Measurements from ENCODE around the gene LCN10. TPM values are rescaled to one million over a fixed set of nuclear protein-coding genes. Genes with fewer than 3 reads are reported as not detected.

The LCN10 gene
- total RNA-seq, 4 donors from 2014 or later, result 3.9 to 16.5 (median 9.9) TPM

GRCh38 chr9:136746621-136747020 is 3.9 kb upstream of the LCN10 start:
- H3K4me3 ChIP-seq, result no peak overlapping the region
- no peak for TF ChIP-seq POLR2AphosphoS5 (IDR thresholded peaks at IDR 0.05)
- TF ChIP-seq EP300 (IDR thresholded peaks at IDR 0.05), result no peak
- no peak for TF ChIP-seq POLR2A (IDR thresholded peaks at IDR 0.05)
- TF ChIP-seq CTCF (IDR thresholded peaks at IDR 0.05), result no peak
- no peak for ATAC-seq
- peaks cover 0 to under 1% (median 0%) of the 10 kb centered on the region in 3 donors for H3K9me3 ChIP-seq
- WGBS, 2 donors (ENCODE audit: low coverage in 1 of 2), result no CpG with 5 or more reads among the region's 18 CpGs
- H3K27me3 ChIP-seq, result peaks cover 48% of the 10 kb centered on the region
- H3K27ac ChIP-seq, result no peak overlapping the region
- peaks cover 0 to 8% (median 0%) of the 10 kb centered on the region in 3 donors for H3K4me1 ChIP-seq
- no peaks in the 10 kb centered on the region for H3K36me3 ChIP-seq

- peaks cover 53% of the 10 kb centered on the region for H3K27me3 ChIP-seq
- peaks cover 0 to 13% (median 0%) of the 10 kb centered on the region in 3 donors for H3K4me1 ChIP-seq
- no peak for TF ChIP-seq POLR2AphosphoS5 (IDR thresholded peaks at IDR 0.05)
- TF ChIP-seq POLR2A (IDR thresholded peaks at IDR 0.05), result no peak
- no peak for TF ChIP-seq EP300 (IDR thresholded peaks at IDR 0.05)
- no peak for TF ChIP-seq CTCF (IDR thresholded peaks at IDR 0.05)
- 78% methylated on average over 3 of the region's 22 CpGs; no CpG with 5 or more reads in 1 of the 2 donors for WGBS, 2 donors (ENCODE audit: low coverage in 1 of 2)
- H3K4me3 ChIP-seq, result no peak overlapping the region
- ATAC-seq, result no peak
- no peaks in the 10 kb centered on the region for H3K9me3 ChIP-seq
- H3K27ac ChIP-seq, result no peak overlapping the region
- no peaks in the 10 kb centered on the region for H3K36me3 ChIP-seq
Measured at GRCh38 chr9:136746155-136746490, 3.4 kb upstream of the LCN10 start.

DNA sequence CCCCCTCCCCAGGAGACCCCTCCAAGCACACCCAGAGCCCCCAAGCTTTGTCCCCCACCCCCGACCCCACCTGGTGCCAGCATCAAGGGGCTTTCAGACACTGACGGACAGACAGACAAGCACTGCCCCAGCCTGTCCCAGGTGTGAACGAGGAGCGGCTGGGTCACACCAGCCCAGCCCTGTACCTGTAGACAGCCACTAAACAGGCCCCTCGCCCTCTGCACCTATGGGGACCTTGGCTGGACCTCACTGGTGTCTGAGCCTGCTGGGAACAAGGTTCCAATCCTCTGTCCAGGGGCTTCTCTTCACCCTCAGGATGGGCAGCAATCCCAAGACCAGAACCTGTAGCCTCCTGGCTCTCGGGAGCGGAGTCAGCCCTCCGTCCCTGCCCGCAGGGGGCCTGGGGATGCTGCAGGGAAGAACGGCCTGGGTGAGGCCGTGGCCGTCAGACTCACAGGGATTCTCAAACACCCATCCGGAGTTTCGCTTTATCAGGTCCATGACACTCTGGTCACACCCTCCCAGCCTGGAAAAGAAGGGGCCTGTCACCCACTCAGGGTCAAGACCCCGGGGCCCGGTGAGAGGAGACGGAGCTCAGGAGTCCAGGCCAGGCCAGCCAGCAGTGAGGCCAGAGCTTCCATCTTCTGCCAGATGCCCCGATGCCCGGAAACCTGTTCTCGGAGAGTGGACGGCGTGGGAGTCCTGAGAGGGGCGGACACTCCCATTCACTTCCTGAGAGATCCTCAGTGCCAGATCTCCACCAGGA is 2.8 kb upstream of the LCN10 start:
- Histone ChIP-seq H3K36me3 (no peaks in the 10 kb centered on the region), H3K4me3 (peak overlapping the region in 1 of 2 donors; percentile 37), H3K9me3 (no peaks in the 10 kb centered on the region), H3K4me1 (peaks cover 0 to 18% (median 0%) of the 10 kb centered on the region in 3 donors), H3K27ac (peak overlapping the region in 3 of 4 donors; percentile 10 to 55 (median 26)), H3K27me3 (peaks cover 58% of the 10 kb centered on the region)
- TF ChIP-seq POLR2AphosphoS5 (IDR thresholded peaks at IDR 0.05), result no peak
- no peak for ATAC-seq
- no CpG with 5 or more reads among the region's 23 CpGs for WGBS, 2 donors (ENCODE audit: low coverage in 1 of 2)

- H3K27ac ChIP-seq, result peak overlapping the region in 1 of 4 donors; percentile 55
- no peak for TF ChIP-seq POLR2A (IDR thresholded peaks at IDR 0.05)
- TF ChIP-seq EP300 (IDR thresholded peaks at IDR 0.05), result no peak
- H3K4me3 ChIP-seq, result peak overlapping the region in 1 of 2 donors; percentile 37
- H3K27me3 ChIP-seq, result peaks cover 66% of the 10 kb centered on the region
- no peak for ATAC-seq
- no peaks in the 10 kb centered on the region for H3K36me3 ChIP-seq
- 86% methylated on average over 5 of the region's 18 CpGs; no CpG with 5 or more reads in 1 of the 2 donors for WGBS, 2 donors (ENCODE audit: low coverage in 1 of 2)
- H3K4me1 ChIP-seq, result peaks cover 0 to 19% (median 0%) of the 10 kb centered on the region in 3 donors
- H3K9me3 ChIP-seq, result no peaks in the 10 kb centered on the region
Measured at GRCh38 chr9:136744773-136745172, 2.0 kb upstream of the LCN10 start.

DNA sequence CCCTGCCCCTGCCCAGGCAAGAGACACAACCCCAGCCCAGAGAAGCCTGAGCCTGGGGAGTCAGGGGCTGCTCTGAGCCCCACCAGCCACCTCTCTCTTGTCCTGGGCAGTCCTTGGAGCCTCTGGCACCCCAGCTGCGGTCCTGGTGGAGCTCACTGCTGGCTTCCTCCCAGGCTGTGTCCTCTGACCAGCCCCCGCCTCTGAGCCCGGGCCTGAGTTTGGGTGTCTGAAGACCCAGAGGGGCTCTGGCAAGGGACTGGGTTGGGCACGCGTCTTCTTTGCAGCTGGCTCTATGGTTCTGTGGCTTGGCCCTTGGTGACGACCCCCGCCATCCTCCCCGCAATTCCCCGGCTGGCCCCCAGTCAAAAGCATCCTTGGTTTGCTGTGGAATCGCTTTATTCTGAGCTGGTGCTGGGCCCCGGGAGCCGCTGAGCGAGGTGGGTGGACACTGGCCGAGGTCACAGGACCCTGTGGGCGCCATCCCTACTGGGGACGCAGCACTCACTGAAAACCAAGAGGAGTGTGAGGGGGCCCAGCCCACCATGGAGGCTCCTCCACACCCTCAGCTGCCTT is 985 bp upstream of the LCN10 start:
- TF ChIP-seq POLR2A (IDR thresholded peaks at IDR 0.05) (no peak), CTCF (IDR thresholded peaks at IDR 0.05) (no peak), EP300 (IDR thresholded peaks at IDR 0.05) (no peak), POLR2AphosphoS5 (IDR thresholded peaks at IDR 0.05) (no peak)
- no peaks in the 10 kb centered on the region for H3K9me3 ChIP-seq
- ATAC-seq, result no peak
- peaks cover 0 to 19% (median 0%) of the 10 kb centered on the region in 3 donors for H3K4me1 ChIP-seq
- H3K27me3 ChIP-seq, result peaks cover 66% of the 10 kb centered on the region
- no CpG with 5 or more reads among the region's 16 CpGs for WGBS, 2 donors (ENCODE audit: low coverage in 1 of 2)
- no peaks in the 10 kb centered on the region for H3K36me3 ChIP-seq
- peak overlapping the region in 1 of 2 donors; percentile 37 for H3K4me3 ChIP-seq
- no peak overlapping the region for H3K27ac ChIP-seq
